ENCODE results near the gene RNF135. TPM values are rescaled to one million over a fixed set of nuclear protein-coding genes. Genes with fewer than 3 reads are reported as not detected.

The RNF135 gene, protein sequence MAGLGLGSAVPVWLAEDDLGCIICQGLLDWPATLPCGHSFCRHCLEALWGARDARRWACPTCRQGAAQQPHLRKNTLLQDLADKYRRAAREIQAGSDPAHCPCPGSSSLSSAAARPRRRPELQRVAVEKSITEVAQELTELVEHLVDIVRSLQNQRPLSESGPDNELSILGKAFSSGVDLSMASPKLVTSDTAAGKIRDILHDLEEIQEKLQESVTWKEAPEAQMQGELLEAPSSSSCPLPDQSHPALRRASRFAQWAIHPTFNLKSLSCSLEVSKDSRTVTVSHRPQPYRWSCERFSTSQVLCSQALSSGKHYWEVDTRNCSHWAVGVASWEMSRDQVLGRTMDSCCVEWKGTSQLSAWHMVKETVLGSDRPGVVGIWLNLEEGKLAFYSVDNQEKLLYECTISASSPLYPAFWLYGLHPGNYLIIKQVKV
- 10 to 100 TPM; 29.0 to 35.9 (median 32.8) TPM for total RNA-seq

GRCh38 chr17:30970831-30971567 is at the start of gene RNF135:
RNF135 (plus strand) TSS chr17:30971039; CDS start chr17:30971074, 35 bp downstream.
- WGBS = 0% methylated on average over 47 of the region's 66 CpGs

DNA sequence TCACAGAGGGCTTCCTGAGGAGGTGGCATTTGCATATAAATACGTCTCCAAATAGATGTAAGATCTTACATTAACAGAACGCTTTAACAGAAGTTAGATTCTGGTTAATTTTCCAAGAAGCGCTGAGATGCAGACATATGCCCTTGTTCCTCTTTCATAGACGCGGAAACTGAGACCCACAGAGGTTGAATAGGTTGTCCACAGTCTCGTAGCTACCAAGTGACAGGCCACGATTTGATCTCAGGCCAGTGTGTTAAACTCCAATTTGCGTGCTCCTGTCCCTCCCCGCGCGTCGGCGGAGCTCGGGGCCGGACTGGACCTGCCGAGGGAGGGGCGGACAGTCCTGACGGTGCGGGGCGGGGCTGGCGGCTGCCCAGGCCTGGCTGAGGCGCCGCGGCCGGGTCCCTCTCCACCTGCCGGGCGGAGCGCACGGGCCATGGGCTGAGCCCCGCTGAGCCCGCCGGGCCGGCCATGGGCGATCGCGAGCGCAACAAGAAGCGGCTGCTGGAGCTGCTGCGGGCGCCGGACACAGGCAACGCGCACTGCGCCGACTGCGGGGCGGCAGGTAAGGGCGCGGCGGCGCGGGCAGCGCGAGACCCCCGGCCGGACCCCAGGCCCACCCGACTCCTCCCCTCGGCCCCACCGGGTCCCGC is 49.2 kb upstream of the RNF135 start, which contains the start of gene ADAP2:
TSS of gene ADAP2 (plus strand) at position 402 of the 653 bp plus-strand sequence. CDS start at position 472, 70 bp downstream.
- Histone ChIP-seq H3K9me3 (no peaks in the 10 kb centered on the region), H3K4me1 (peaks cover 27% of the 10 kb centered on the region), H3K27me3 (peaks cover 26% of the 10 kb centered on the region), H3K27ac (peak within 1 kb of the TSS; percentile 37), H3K4me3 (peak within 1 kb of the TSS; percentile 55), H3K36me3 (no peaks in the 10 kb centered on the region)
- no peak for TF ChIP-seq POLR2AphosphoS5 (IDR thresholded peaks at IDR 0.05)
- TF ChIP-seq POLR2A (IDR thresholded peaks at IDR 0.05) = no peak
- TF ChIP-seq EP300 (IDR thresholded peaks at IDR 0.05) = no peak
- TF ChIP-seq, protein P1, sequence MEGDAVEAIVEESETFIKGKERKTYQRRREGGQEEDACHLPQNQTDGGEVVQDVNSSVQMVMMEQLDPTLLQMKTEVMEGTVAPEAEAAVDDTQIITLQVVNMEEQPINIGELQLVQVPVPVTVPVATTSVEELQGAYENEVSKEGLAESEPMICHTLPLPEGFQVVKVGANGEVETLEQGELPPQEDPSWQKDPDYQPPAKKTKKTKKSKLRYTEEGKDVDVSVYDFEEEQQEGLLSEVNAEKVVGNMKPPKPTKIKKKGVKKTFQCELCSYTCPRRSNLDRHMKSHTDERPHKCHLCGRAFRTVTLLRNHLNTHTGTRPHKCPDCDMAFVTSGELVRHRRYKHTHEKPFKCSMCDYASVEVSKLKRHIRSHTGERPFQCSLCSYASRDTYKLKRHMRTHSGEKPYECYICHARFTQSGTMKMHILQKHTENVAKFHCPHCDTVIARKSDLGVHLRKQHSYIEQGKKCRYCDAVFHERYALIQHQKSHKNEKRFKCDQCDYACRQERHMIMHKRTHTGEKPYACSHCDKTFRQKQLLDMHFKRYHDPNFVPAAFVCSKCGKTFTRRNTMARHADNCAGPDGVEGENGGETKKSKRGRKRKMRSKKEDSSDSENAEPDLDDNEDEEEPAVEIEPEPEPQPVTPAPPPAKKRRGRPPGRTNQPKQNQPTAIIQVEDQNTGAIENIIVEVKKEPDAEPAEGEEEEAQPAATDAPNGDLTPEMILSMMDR (IDR thresholded peaks at IDR 0.05) = no peak
- 3% methylated on average over 37 of the region's 60 CpGs for WGBS
- DNase-seq (ENCODE audit: low spot score in 2 of 2) = peak; percentile 40 to 65

More at GRCh38 chr17:30970831-30971567, at the start of gene RNF135:
- Histone ChIP-seq H3K36me3 (peaks cover 9% of the 10 kb centered on the region), H3K4me1 (peaks cover 32% of the 10 kb centered on the region), H3K9me3 (no peaks in the 10 kb centered on the region), H3K27ac (peak within 1 kb of the TSS; percentile 98), H3K4me3 (peak within 1 kb of the TSS; percentile 96), H3K27me3 (no peaks in the 10 kb centered on the region)
- TF ChIP-seq POLR2AphosphoS5 (IDR thresholded peaks at IDR 0.05) (peak in 2 of 3 donors; percentile 47 to 80), POLR2A (IDR thresholded peaks at IDR 0.05) (peak in 1 of 2 donors; percentile 61), EP300 (IDR thresholded peaks at IDR 0.05) (no peak)
- TF ChIP-seq, protein P1 (IDR thresholded peaks at IDR 0.05) = peak; percentile 5 to 47
- DNase-seq (ENCODE audit: low spot score in 2 of 2) = peak; percentile 87 to 90

GRCh38 chr17:30922235-30923030 is 48.4 kb upstream of the RNF135 start:
- Histone ChIP-seq H3K4me3 (peak overlapping the region; percentile 55), H3K27me3 (peaks cover 26% of the 10 kb centered on the region), H3K36me3 (no peaks in the 10 kb centered on the region), H3K4me1 (peaks cover 27% of the 10 kb centered on the region), H3K27ac (peak overlapping the region; percentile 37), H3K9me3 (no peaks in the 10 kb centered on the region)
- no peak for TF ChIP-seq POLR2AphosphoS5 (IDR thresholded peaks at IDR 0.05)
- TF ChIP-seq EP300 (IDR thresholded peaks at IDR 0.05) = no peak
- TF ChIP-seq, protein P1 (IDR thresholded peaks at IDR 0.05) = no peak
- no peak for TF ChIP-seq POLR2A (IDR thresholded peaks at IDR 0.05)
- WGBS = 3% methylated on average over 35 of the region's 66 CpGs
- peak in 1 of 2 donors; percentile 62 for DNase-seq (ENCODE audit: low spot score in 2 of 2)

- Histone ChIP-seq H3K27me3 (peaks cover 26% of the 10 kb centered on the region), H3K27ac (no peak overlapping the region), H3K9me3 (no peaks in the 10 kb centered on the region), H3K4me3 (no peak overlapping the region), H3K4me1 (peaks cover 27% of the 10 kb centered on the region), H3K36me3 (no peaks in the 10 kb centered on the region)
- TF ChIP-seq EP300 (IDR thresholded peaks at IDR 0.05) (no peak), POLR2AphosphoS5 (IDR thresholded peaks at IDR 0.05) (no peak)
- no peak for DNase-seq (ENCODE audit: low spot score in 2 of 2)
- WGBS = 72% methylated on average over 2 of the region's 2 CpGs
Observed at GRCh38 chr17:30924341-30924740, 46.5 kb upstream of the RNF135 start.

- no peak overlapping the region for H3K27ac ChIP-seq
- no peaks in the 10 kb centered on the region for H3K9me3 ChIP-seq
- DNase-seq (ENCODE audit: low spot score in 2 of 2) = peak in 1 of 2 donors; percentile 15
- TF ChIP-seq, protein P1 (IDR thresholded peaks at IDR 0.05) = no peak
- TF ChIP-seq POLR2A (IDR thresholded peaks at IDR 0.05) (no peak), EP300 (IDR thresholded peaks at IDR 0.05) (no peak), POLR2AphosphoS5 (IDR thresholded peaks at IDR 0.05) (no peak)
- H3K4me1 ChIP-seq = peaks cover 15% of the 10 kb centered on the region
- H3K27me3 ChIP-seq = peaks cover 26% of the 10 kb centered on the region
- H3K36me3 ChIP-seq = no peaks in the 10 kb centered on the region
- whole genome bisulfite sequencing = 76% methylated on average over 6 of the region's 6 CpGs
- H3K4me3 ChIP-seq = no peak overlapping the region
Observed at GRCh38 chr17:30926516-30926915, 44.3 kb upstream of the RNF135 start.
